HL-60 (cell line): Measurements from ENCODE around the gene MACROD2.

Experiments used
- DNase-seq, 2 experiments: peaks; one replicate each; pipeline ENCODE4 v3.0.0-alpha.2; 2010 to 2020; ENCODE audit warnings: low read depth in 1 of 2, low spot score in 1 of 2
- H3K27ac ChIP-seq: fragments of 250-450 bp; sonication (Bioruptor Pico); replicated peaks from 2 replicates; pipeline ENCODE4 v1.5.1; 2020; ENCODE audit warnings: mild to moderate bottlenecking, moderate library complexity
- H3K27me3 ChIP-seq: fragments of 250-450 bp; sonication (Bioruptor Pico); 2 replicates; pipeline ENCODE4 v1.5.1; 2021; ENCODE audit warnings: mild to moderate bottlenecking, moderate library complexity; ENCODE audit not compliant: insufficient read depth, poor library complexity, severe bottlenecking
- H3K4me3 ChIP-seq: replicated peaks from 2 replicates; pipeline ENCODE4 v1.5.1; 2011; ENCODE audit warnings: mild to moderate bottlenecking, control low read depth, low read length; ENCODE audit not compliant: insufficient read depth
- GABPA ChIP-seq: IDR thresholded peaks from 2 replicates; pipeline ENCODE4 v1.6.1; 2012; ENCODE audit warnings: low read depth
- POLR2AphosphoS5 ChIP-seq: IDR thresholded peaks from 2 replicates; pipeline ENCODE4 v1.6.1; 2012; ENCODE audit warnings: low read depth
- SPI1 ChIP-seq: IDR thresholded peaks from 2 replicates; pipeline ENCODE4 v1.6.1; 2012; ENCODE audit warnings: low read depth, mild to moderate bottlenecking, borderline replicate concordance
- TF ChIP-seq, protein P1 (sequence below): IDR thresholded peaks from 2 replicates; pipeline ENCODE4 v1.6.1; 2012; ENCODE audit warnings: low read depth; ENCODE audit not compliant: insufficient replicate concordance
- TF ChIP-seq, protein P2 (sequence below): IDR thresholded peaks from one replicate; pipeline ENCODE4 v1.5.1; 2011; ENCODE audit warnings: low read length, control low read depth, inconsistent platforms; ENCODE audit not compliant: insufficient read depth

MACROD2 gene

DNA sequence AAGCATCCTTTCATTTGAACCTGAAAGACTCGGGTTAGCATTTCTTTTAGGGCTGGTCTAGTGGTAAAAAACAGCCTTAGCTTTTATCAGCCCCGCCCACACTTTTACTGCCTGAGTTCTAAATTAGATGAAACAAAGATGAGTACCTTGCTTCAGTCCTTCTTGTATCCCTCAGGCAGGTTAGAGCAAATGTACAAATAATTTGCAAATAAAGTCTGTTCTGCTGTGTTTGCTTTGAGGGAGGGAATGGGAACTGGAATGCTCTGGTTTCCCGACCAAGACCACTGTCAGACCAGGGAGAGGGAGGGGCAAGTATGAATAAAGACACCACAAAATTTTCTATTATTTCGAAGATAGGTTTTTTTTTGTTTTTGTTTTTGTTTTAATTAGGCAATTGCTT, 427.6 kb downstream of the MACROD2 start:
- no peaks in the 10 kb centered on the region for H3K27me3 ChIP-seq
- no peak overlapping the region for H3K4me3 ChIP-seq
- H3K27ac ChIP-seq, result no peak overlapping the region
- TF ChIP-seq, protein P1, sequence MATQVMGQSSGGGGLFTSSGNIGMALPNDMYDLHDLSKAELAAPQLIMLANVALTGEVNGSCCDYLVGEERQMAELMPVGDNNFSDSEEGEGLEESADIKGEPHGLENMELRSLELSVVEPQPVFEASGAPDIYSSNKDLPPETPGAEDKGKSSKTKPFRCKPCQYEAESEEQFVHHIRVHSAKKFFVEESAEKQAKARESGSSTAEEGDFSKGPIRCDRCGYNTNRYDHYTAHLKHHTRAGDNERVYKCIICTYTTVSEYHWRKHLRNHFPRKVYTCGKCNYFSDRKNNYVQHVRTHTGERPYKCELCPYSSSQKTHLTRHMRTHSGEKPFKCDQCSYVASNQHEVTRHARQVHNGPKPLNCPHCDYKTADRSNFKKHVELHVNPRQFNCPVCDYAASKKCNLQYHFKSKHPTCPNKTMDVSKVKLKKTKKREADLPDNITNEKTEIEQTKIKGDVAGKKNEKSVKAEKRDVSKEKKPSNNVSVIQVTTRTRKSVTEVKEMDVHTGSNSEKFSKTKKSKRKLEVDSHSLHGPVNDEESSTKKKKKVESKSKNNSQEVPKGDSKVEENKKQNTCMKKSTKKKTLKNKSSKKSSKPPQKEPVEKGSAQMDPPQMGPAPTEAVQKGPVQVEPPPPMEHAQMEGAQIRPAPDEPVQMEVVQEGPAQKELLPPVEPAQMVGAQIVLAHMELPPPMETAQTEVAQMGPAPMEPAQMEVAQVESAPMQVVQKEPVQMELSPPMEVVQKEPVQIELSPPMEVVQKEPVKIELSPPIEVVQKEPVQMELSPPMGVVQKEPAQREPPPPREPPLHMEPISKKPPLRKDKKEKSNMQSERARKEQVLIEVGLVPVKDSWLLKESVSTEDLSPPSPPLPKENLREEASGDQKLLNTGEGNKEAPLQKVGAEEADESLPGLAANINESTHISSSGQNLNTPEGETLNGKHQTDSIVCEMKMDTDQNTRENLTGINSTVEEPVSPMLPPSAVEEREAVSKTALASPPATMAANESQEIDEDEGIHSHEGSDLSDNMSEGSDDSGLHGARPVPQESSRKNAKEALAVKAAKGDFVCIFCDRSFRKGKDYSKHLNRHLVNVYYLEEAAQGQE, result no peak
- no peak for TF ChIP-seq POLR2AphosphoS5
- no peak for TF ChIP-seq GABPA
- TF ChIP-seq SPI1, result no peak
- TF ChIP-seq, protein P2, sequence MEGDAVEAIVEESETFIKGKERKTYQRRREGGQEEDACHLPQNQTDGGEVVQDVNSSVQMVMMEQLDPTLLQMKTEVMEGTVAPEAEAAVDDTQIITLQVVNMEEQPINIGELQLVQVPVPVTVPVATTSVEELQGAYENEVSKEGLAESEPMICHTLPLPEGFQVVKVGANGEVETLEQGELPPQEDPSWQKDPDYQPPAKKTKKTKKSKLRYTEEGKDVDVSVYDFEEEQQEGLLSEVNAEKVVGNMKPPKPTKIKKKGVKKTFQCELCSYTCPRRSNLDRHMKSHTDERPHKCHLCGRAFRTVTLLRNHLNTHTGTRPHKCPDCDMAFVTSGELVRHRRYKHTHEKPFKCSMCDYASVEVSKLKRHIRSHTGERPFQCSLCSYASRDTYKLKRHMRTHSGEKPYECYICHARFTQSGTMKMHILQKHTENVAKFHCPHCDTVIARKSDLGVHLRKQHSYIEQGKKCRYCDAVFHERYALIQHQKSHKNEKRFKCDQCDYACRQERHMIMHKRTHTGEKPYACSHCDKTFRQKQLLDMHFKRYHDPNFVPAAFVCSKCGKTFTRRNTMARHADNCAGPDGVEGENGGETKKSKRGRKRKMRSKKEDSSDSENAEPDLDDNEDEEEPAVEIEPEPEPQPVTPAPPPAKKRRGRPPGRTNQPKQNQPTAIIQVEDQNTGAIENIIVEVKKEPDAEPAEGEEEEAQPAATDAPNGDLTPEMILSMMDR, result no peak
- no peak for DNase-seq

DNA sequence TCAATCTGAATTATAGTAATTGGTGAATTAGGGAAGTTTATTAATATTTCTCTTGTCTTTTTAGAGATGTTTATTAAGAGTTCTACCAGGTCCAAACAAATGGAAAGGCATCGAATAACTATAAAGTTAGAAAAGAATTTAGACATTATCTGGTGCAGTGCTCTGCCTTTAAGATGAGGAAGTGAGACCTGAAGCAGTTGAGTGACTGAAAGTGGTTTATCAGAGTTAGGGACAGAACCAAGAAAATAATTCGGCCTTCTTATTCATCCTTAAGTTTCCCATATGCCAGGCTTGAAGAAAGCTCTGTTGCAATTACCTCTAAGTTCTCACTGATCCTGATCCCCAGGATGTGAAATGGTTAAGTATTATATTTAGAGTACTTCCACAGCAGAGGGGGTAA, 436.3 kb downstream of the MACROD2 start:
- Histone ChIP-seq H3K4me3 (no peak overlapping the region), H3K27ac (no peak overlapping the region), H3K27me3 (no peaks in the 10 kb centered on the region)
- TF ChIP-seq, protein P1, result no peak
- TF ChIP-seq SPI1, result peak; percentile 36; the same call in 1 of the 2 replicates
- no peak for DNase-seq

DNA sequence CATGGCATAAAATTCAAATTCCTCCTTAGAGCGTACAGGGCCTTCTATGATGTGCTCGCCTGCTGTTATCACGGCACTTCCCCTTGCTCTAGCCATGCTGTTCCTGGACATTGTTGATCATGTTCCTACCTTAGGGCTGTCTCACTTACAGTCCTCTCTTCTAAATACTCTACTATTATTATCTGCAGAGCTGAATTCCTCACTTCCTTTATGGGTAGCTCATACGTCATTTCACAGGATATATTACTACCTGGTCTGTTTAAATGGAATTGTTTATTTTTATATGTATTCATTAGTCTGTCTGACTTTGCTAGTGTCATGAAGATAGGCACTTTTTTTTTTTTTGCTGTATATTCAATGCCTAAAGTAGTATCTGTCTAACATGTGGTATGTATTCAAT, 436.8 kb downstream of the MACROD2 start:
- no peak overlapping the region for H3K27ac ChIP-seq
- H3K27me3 ChIP-seq, result no peaks in the 10 kb centered on the region
- TF ChIP-seq, protein P1, result no peak
- TF ChIP-seq GABPA (no peak), POLR2AphosphoS5 (no peak), SPI1 (no peak; the same call in 1 of the 2 replicates)
- TF ChIP-seq, protein P2, result no peak
- no peak for DNase-seq
- H3K4me3 ChIP-seq, result no peak overlapping the region
